HG03354 (cell line): ENCODE results near the gene PLAA.
A peak's percentile ranks its signal among the peaks of the same experiment; 100 is the strongest.
"Not testable (repeated sequence)": the region's sequence is repeated elsewhere in the genome, so short reads cannot be mapped to it uniquely, and the experiment has no call there.

ENCODE experiments used
- ATAC-seq: cut with Tn5 transposase; IDR thresholded peaks from one replicate; pipeline ENCODE4 v1.9.1; 2021; ENCODE audit warnings: mild to moderate bottlenecking; ENCODE audit not compliant: unreplicated experiment, poor library complexity, severe bottlenecking

The PLAA gene

DNA sequence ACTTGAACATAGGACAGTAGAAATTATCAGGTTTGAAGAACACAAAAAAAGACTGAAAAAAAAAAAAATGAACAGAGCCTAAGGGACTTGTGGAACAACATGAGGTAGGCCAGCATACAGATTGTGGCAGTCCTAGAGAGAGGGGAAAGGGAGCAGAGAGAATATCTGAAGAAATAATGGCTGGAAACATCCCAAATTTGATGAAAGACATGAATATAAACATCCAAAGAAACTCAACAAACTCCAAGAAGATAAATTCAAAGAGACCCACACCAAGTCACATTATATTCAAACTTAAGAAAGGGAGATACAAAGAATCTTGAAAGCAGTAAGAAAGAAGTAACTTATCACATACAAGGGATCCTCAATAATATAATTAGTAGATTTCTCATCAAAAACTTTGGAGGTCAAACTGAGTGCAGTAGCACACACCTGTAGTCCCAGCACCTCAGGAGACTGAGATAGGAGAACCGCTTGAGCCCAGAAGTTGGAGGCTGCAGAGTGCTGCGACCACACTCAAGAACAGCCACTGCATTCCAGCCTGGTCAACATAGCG, 9.1 kb downstream of the PLAA start:
- ATAC-seq, result no peak

- no peak for ATAC-seq
These were observed 11.2 kb downstream of the PLAA start for GRCh38 chr9:26935847-26936246.

DNA sequence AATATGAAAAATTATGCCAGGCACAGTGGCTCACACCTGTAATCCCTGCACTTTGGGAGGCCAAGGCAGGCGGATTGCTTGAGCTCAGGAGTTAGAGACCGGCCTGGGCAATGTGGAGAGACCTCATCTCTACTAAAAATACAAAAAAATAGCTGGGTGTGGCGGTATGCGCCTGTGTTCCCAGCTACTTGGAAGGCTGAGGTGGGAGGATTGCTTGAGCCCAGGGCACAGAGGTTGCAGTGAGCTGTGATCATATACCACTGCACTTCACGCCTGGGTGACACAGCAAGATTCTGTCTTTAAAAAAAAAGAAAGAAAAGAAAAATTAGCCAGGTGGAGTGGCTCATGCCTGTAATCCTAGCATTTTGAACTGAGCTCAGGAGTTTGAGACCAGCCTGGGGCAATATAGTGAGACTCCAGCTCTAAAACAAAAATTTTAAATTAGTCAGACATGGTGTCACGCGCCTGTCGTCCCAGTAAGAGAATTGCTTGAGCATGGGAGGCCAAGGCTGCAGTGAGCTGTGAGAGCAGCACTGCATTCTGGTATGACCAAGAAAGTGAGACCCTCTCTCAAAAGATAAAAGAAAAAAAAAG, 18.0 kb downstream of the PLAA start:
- no peak for ATAC-seq

GRCh38 chr9:26925609-26926008, 21.4 kb downstream of the PLAA start:
- no peak for ATAC-seq

GRCh38 chr9:26919698-26920097, 27.3 kb downstream of the PLAA start:
- ATAC-seq, result no peak

DNA sequence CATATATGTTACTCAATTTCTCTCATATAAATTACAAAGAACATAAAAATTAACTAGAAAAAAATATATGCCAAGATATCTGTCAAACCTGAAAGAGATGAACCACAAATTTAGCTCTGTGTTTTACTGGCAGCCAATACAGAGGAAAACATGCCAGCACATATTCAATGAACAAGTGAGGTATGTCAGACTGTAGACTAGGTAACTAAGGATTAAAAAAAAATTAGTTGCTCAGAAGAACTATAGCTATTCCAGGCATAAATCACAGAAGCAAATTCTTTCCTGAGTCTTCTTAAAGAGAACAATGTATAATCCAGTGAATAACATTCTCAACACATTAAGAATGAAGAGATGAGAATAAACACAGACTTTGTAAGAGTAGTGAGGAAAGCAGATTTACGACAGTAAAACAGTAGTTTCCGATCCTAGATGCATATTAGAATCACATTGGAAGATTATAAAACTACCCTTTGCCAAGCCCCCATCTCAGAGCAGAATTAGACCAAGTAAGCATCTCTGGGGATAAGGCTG, 33.8 kb downstream of the PLAA start:
- ATAC-seq, result no peak

GRCh38 chr9:26904671-26905070, 42.4 kb downstream of the PLAA start:
- ATAC-seq, result no peak

- no peak for ATAC-seq
These were observed 43.0 kb downstream of the PLAA start for GRCh38 chr9:26904070-26904469.

DNA sequence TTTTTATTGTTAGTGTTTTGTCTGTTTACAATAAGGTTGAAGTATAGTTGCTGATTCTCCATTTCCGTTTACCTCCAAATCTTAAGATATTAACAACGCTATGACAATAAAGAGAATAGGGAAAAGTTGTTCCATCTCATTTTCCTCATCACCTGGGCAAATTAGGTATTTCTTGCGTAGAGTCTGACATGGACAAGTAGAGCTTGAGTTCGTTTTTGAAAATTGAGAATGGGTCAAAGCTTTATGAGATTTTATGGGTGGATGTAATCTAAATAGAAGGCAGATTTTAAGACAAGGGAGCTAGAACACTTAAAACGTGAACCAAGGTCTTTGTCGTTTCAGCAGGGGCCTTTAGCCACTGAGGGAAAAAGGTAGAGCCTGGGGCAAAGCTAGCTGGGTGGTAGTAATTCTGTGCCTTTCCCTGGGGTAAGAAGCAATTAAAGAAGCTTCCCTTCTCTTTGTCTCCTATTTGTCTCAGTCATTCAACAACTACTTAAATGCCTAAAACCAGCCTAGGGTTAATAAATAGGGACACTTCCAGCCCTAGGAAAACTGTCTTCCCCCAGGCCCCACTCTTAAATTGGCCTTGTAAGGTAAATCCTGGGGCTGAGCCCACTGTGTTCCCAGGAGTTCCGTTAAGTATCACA, 53.9 kb downstream of the PLAA start:
- no peak for ATAC-seq

DNA sequence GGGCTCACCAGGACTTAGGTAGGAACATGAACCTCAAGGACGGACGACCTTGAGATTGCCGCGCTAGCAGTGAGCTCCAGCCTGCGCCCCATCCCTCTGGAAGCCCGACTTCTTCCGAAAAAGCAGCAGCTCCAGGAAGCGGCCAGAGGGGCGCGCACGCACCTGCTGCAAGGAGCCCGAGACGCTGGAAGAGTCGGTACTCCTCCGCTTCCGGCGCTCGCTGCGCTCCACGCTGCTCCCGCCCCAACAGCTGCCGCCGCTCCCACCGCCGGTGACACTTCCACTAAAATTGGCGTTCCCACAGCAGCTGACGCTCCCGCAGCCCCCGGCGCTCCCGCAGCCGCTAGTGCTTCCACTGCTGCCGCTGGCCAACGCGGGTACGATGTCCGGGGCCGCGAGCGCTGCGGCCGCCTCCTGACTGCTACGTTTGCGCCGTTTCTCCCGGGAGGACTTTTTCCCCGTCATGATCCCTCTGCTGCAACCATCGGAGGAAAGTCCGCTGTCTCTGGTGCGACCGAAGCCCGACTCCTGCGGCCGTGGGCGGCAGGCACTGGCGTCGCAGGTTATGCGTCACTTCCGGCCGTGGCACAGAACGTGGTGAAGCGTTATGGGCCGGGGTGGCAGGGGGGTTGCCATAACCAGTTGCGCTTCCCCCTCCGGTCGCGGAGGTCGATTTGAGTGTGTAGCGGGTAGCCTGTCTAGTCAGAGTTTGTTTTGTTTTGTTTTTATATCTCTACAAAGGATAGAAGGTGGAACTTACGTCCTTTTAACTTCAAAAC, 54.6 kb downstream of the PLAA start, which contains the start of gene CAAP1:
CAAP1 (minus strand) TSS at position 552 of the 779 bp plus-strand sequence; CDS start at position 465, 87 bp downstream.
- peak; percentile 96 for ATAC-seq

DNA sequence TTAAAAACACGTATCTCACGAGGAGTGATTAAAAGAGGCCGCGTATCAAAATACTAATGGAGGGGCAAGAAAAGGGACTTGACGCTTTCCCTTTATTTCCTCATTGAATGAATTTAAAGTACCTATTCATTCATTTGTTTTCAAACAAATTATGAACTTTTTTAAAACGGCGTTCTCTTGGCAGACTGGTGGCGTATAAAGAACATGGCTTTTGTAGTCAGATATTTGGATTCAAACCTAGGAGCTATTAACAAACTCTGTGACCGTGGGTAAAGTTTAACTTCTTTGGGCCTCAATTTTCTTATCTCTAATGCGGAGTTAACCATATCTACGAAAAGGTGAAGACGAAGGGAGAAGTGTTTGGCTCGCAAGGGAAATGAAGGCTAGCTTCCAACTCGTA, 55.3 kb downstream of the PLAA start:
- ATAC-seq, result no peak

GRCh38 chr9:26888271-26888670, 58.8 kb downstream of the PLAA start:
- no peak for ATAC-seq

- no peak for ATAC-seq
These were observed 64.9 kb downstream of the PLAA start for GRCh38 chr9:26882154-26882553.

DNA sequence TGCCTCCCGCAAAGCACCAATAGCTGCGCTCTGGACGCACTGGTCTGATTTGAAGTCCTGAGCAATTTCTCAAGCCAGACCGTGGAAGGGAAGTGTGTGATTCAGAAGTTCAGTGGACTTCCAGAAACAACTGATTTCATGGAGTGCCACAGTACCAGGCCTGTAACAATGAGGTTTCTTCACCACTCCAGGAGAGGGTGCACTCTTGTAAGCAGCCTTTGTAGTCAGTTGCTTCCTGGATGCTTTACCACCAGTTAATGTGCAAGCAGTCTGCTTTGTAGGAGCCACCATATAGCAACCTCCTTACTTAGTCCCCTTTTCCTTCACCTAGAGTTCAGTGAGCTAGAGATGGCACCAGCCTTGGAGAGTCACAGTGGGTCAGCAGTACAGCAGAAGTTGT, 66.8 kb downstream of the PLAA start:
- no peak for ATAC-seq

- ATAC-seq, result not testable (repeated sequence)
These were observed 71.9 kb downstream of the PLAA start for GRCh38 chr9:26875155-26875554.

DNA sequence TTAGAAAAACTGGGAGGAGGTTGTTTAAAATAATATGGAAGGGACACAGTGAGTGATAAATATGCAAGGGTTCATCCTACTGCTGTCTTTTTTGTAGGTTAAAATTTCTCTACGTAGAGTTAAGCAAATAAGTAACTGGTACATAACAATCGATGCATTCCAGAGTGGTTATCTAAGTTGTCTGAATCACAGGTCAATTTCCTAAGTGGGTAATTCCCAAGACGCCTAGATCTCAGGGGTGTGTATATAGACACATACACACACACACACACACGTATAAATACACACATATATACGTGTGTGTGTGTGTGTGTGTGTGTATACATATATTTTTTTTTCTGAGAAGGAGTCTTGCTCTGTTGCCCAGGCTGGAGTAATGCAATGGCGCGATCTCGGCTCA, 76.8 kb downstream of the PLAA start:
- no peak for ATAC-seq

DNA sequence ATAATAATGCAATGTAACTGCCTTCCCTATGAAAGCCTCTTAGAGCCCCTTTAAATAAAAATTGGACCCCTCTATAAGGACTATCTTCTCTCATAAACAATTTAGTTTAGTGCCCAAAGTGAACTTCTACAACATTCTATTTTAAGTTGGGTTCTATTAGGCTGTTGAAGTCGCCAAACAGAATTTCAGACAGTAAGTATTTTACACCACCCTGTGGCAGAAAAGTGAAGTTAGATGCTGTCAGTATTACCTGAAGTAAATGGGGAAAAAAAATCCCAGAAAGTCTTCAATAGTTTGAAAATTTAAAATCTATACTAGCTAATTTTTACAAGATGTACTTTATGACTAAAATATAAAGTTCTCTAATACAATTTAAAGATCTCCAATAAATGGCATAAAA, 84.0 kb downstream of the PLAA start:
- ATAC-seq, result peak; percentile 58

- peak; percentile 89 for ATAC-seq
These were observed 90.5 kb downstream of the PLAA start for GRCh38 chr9:26856413-26857032.
